Stimulated activated CD4-positive, alpha-beta T cell treated with anti-CD3 and anti-CD28 coated beads, Interleukin-2, amount 100 ng/mL, for 48 hours (primary cell): ENCODE data around the gene TSHZ2.
"Not testable (repeated sequence)": the region's sequence is repeated elsewhere in the genome, so short reads cannot be mapped to it uniquely, and the experiment has no call there.

Experiments
- DNase-seq, 2 donors: peaks; one replicate each; pipeline ENCODE4 v3.0.0-alpha.2; 2020

TSHZ2 gene

GRCh38 chr20:53294804-53295203 is 322.6 kb downstream of the TSHZ2 start:
- no peak for DNase-seq

- no peak for DNase-seq
Observed at GRCh38 chr20:53296025-53296424, 323.9 kb downstream of the TSHZ2 start.

GRCh38 chr20:53296451-53297153 is 324.4 kb downstream of the TSHZ2 start:
- no peak for DNase-seq

- DNase-seq, result no peak
Observed at GRCh38 chr20:53297154-53297529, 325.0 kb downstream of the TSHZ2 start.

GRCh38 chr20:53298260-53298659 is 326.1 kb downstream of the TSHZ2 start:
- DNase-seq, result no peak

GRCh38 chr20:53298911-53299310 is 326.8 kb downstream of the TSHZ2 start:
- DNase-seq, result no peak

- DNase-seq, result no peak
Observed at GRCh38 chr20:53299831-53300230, 327.7 kb downstream of the TSHZ2 start.

- no peak for DNase-seq
Observed at GRCh38 chr20:53301869-53302268, 329.7 kb downstream of the TSHZ2 start.

GRCh38 chr20:53302695-53303412 is 330.7 kb downstream of the TSHZ2 start:
- DNase-seq, result no peak

GRCh38 chr20:53303413-53303760 is 331.2 kb downstream of the TSHZ2 start:
- DNase-seq, result no peak

GRCh38 chr20:53304146-53304545 is 332.0 kb downstream of the TSHZ2 start:
- DNase-seq, result no peak

- no peak for DNase-seq
Observed at GRCh38 chr20:53306192-53306805, 334.1 kb downstream of the TSHZ2 start.

- no peak for DNase-seq
Observed at GRCh38 chr20:53307964-53308597, 335.9 kb downstream of the TSHZ2 start.

GRCh38 chr20:53309515-53309914 is 337.4 kb downstream of the TSHZ2 start:
- DNase-seq, result no peak

- no peak for DNase-seq
Observed at GRCh38 chr20:53312957-53313356, 340.8 kb downstream of the TSHZ2 start.

GRCh38 chr20:53316206-53316937 is 344.2 kb downstream of the TSHZ2 start:
- DNase-seq, result no peak

- no peak for DNase-seq
Observed at GRCh38 chr20:53319200-53319599, 347.0 kb downstream of the TSHZ2 start.

- no peak for DNase-seq
Observed at GRCh38 chr20:53319716-53320115, 347.6 kb downstream of the TSHZ2 start.

GRCh38 chr20:53320701-53321100 is 348.5 kb downstream of the TSHZ2 start:
- no peak for DNase-seq

GRCh38 chr20:53321596-53321995 is 349.4 kb downstream of the TSHZ2 start:
- DNase-seq, result no peak

- peak in 1 of 2 donors; percentile 3 for DNase-seq
Observed at GRCh38 chr20:53322651-53323050, 350.5 kb downstream of the TSHZ2 start.

GRCh38 chr20:53323460-53323859 is 351.3 kb downstream of the TSHZ2 start:
- DNase-seq, result not testable (repeated sequence)

GRCh38 chr20:53324816-53325215 is 352.7 kb downstream of the TSHZ2 start:
- DNase-seq, result no peak
